GM18502 (cell line): ENCODE measurements around the gene RSPH4A.
"Not testable (repeated sequence)": the region's sequence is repeated elsewhere in the genome, so short reads cannot be mapped to it uniquely, and the experiment has no call there.

Source experiments
- ATAC-seq: cut with Tn5 transposase; IDR thresholded peaks from one replicate; pipeline ENCODE4 v1.9.1; 2021; ENCODE audit warnings: mild to moderate bottlenecking; ENCODE audit not compliant: unreplicated experiment, poor library complexity

The RSPH4A gene

GRCh38 chr6:116624036-116624805 is 7.9 kb downstream of the RSPH4A start:
- ATAC-seq = no peak

- ATAC-seq = no peak
These were observed 9.6 kb downstream of the RSPH4A start for GRCh38 chr6:116625872-116626271.

DNA sequence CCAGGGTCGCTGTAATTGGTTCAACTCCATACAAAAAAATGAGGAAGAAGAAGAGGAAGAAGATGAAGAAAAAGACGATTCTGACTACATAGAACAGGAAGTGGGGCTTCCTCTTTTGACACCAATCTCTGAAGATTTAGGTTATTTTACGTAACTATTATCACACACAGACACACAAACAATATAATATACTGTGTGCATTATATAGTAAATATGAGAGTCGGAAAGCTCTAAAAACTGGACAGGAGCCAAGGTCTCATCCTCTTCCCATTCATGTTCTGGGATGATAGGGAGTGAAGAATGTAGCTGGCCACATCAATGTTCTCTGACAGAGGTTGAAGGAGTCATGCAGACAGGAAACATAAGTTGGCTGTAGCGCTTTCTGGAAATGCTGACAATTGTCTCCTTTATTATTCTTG is 13.3 kb downstream of the RSPH4A start:
- no peak for ATAC-seq

DNA sequence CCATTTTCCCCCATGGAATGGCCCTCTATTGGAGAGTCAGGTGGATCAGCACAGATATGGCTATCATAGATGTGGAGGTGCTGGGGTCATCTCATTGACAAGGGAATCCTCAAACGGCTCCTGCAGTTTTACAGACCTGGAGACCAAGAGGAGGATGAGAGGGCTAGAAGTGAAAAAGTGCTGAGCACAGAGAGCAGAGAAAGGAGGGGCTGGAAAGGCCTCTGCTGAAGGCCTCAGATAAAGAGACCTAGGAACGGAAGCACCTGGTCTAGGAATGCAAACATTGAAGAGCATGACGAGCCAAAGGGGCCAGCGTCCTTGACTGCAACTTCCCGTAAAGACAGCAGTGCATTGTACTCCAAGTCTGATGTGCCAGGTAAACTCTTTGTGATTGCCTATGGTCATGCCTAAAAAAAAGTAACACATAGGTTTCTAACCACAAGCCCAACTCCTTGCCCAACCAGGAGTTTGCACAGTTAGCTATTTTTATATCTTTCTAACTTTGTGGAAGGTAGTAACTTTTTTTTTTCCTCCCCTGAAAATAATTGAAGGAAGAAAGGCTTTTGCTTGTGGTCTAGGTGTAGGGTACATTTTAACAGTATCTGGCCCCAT is 15.2 kb downstream of the RSPH4A start:
- no peak for ATAC-seq

DNA sequence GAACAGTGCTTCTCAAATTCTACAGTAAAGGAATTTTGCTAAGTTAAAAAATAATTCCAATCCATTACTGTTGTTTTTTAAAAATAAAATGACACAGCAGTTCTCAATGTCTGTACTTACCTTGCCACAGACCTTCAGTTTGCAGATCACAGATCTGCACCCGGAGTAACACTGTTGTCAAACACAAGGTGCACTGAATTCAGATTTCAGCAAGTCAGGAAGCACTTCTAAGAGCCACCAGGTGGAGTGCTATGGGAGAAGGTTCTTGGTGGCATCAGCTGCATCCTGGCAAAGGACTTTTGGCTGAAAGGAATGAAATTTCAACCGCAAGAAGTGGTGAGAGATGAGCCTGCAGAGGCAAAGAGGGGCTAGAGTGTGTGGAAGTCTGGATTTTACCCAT is 17.4 kb downstream of the RSPH4A start:
- no peak for ATAC-seq

GRCh38 chr6:116648156-116648555 is 31.9 kb downstream of the RSPH4A start:
- no peak for ATAC-seq

DNA sequence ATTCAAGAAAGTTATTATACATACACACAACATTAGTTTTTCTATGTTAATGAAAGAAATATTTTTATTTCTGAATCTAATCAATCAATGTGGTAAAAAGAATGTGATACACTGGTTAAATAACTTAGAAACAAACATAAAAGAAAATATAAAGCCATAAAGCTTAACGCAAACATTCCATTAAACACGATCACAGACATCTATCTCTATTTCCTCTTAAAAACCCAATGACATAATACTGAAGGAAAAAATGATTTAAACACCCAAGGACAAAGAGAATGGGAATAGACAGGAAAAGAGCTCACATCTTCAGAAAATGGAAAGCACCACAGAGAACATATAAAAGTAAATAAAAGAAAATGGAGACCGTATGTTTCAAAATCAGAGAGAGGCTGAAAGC is 32.9 kb downstream of the RSPH4A start:
- no peak for ATAC-seq

DNA sequence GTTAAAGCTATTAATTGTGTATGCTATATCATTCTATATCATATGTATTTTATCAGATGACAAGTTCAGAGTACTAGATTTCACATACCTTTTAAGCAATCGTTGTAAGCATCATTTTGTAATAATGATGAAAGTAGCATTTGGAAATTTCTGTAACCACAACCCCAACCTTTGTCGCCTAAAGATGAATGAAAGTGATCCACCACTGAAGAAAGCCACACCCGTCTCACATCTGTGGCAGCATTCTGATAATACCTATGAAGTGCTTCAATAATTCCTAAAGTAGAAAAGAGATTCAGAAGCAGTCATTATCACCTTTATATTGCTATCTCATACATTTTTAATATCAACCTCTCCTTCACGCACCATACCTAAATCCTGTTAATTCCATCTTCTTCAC is 35.6 kb downstream of the RSPH4A start:
- no peak for ATAC-seq

DNA sequence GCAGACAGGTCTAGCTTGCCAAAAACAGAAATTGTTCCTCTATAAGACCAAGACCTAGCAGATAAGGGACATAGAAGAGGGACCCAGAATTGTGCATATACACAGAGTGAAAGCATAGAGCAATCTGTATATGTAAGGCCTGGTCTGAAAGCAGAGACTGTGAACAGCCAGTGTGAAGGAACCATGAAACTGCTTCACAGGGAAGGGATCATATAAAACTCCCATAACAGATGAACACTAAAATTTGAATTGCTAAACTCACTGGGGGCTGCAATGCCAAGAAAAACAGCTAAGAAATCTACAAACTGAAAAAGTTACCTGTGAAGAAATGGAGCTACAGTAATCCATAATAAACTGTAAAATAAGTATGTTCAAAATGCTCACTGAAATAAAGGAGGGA is 45.3 kb downstream of the RSPH4A start:
- ATAC-seq = no peak

GRCh38 chr6:116662202-116662601 is 45.9 kb downstream of the RSPH4A start:
- no peak for ATAC-seq

- ATAC-seq = no peak
These were observed 47.0 kb downstream of the RSPH4A start for GRCh38 chr6:116663308-116663707.

DNA sequence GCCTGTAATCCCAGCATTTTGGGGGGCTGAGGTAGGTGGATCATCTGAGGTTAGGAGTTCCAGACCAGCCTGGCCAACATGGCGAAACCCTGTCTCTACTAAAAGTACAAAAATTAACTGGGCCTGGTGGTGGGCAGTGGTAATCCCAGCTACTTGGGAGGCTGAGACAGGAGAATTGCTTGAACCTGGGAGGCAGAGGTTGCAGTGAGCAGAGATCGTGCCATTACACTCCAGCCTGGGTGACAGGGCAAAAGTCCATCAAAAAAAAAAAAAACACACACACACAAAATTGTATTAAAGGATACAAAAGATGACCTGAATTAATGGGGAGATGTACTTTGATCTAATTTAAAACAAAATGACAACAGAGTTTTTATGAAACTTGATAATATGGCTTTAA is 47.9 kb downstream of the RSPH4A start:
- not testable (repeated sequence) for ATAC-seq

DNA sequence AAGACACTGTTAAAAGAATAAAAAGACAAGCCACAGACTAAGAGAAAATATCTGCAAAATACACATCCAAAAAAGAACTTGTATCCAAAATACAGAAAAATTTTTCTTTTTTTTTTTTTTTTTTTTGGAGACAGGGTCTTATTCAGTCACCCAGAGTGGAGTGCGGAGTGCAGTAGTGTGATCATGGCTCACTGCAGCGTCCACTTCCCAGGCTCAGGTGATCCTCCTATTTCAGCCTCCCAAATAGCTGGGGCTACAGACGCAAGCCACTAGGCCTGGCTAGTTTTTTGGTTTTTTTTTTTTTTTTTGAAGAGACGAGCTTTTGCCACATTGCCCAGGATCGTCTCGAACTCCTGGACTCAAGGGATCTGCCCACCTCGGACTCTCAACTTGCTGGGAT is 49.2 kb downstream of the RSPH4A start:
- no peak for ATAC-seq

DNA sequence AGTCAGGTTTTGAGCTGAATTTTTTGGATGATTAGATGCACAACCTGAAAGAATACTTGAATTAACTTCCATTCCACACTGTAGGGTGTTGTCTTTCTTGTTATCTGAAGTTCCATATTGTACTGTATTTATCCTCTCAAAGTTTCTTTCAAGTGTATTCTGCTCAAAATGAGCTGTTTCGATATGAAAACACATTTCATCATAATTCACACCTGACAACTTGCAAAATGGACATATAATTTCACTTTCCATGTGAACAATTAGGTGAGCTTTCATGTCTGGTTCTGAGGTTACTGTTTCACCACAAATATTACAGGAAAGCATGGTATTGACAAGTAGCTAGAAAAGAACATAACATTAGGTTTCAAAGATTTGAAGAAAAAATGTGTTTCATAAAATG is 50.6 kb downstream of the RSPH4A start:
- peak; percentile 51 for ATAC-seq

GRCh38 chr6:116667623-116668022 is 51.3 kb downstream of the RSPH4A start:
- ATAC-seq = peak; percentile 37

DNA sequence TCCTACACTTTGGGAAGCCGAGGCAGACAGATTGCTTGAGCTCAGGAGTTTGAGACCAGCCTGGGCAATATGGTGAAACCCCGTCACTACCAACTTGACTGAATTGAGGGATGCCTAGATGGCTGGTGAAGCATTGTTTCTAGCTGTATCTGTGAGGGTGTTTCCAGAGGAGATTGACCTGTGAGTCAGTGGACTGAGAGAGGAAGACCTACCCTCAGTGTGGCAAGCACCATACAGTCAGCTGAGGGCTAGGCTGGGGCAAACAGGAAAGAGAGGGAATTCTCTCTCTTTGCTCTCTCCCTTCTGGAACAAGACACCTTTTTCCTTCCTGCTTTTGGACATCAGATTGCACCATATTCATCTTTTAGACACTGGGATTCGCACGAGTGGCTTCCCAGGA is 56.0 kb downstream of the RSPH4A start:
- no peak for ATAC-seq

GRCh38 chr6:116676021-116676420 is 59.7 kb downstream of the RSPH4A start:
- ATAC-seq = no peak

- ATAC-seq = peak; percentile 97
These were observed 64.8 kb downstream of the RSPH4A start, which contains the start of gene KPNA5 for GRCh38 chr6:116680880-116681672. Gene KPNA5 (plus strand): TSS chr6:116681211. CDS start chr6:116681335, 124 bp downstream.

- ATAC-seq = peak; percentile 20
These were observed 66.0 kb downstream of the RSPH4A start for GRCh38 chr6:116682334-116682712.
